ENCODE measurements around the gene DIAPH1.

DNA sequence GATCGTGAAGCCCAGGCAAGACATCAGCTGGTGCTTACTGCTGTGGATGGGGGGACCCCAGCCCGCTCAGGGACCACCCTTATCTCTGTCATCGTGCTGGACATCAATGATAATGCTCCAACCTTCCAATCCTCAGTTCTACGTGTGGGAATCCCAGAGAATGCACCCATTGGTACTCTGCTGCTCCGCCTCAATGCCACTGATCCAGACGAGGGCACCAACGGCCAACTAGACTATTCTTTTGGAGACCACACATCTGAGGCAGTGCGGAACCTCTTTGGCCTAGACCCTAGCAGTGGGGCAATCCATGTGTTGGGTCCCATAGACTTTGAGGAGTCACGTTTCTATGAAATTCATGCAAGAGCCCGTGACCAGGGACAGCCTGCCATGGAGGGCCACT, 129.0 kb downstream of the DIAPH1 start:
- TF ChIP-seq, protein P1, sequence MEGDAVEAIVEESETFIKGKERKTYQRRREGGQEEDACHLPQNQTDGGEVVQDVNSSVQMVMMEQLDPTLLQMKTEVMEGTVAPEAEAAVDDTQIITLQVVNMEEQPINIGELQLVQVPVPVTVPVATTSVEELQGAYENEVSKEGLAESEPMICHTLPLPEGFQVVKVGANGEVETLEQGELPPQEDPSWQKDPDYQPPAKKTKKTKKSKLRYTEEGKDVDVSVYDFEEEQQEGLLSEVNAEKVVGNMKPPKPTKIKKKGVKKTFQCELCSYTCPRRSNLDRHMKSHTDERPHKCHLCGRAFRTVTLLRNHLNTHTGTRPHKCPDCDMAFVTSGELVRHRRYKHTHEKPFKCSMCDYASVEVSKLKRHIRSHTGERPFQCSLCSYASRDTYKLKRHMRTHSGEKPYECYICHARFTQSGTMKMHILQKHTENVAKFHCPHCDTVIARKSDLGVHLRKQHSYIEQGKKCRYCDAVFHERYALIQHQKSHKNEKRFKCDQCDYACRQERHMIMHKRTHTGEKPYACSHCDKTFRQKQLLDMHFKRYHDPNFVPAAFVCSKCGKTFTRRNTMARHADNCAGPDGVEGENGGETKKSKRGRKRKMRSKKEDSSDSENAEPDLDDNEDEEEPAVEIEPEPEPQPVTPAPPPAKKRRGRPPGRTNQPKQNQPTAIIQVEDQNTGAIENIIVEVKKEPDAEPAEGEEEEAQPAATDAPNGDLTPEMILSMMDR (IDR thresholded peaks at IDR 0.05), result no peak
- no peak for TF ChIP-seq POLR2A (IDR thresholded peaks at IDR 0.05)
- no peak for TF ChIP-seq POLR2AphosphoS5 (IDR thresholded peaks at IDR 0.05)
- TF ChIP-seq EP300 (IDR thresholded peaks at IDR 0.05), result no peak
